ENCODE results near the gene ATXN1.

Gene ATXN1

GRCh38 chr6:16729744-16730143, 31.5 kb downstream of the ATXN1 start:
- no peak overlapping the region for H2BK120ac ChIP-seq (ENCODE audit: low read depth, low read length)
- peaks cover 0 to 6% of the 10 kb centered on the region in 2 experiments for H3K36me3 ChIP-seq (ENCODE audit: control insufficient read depth in 1 of 2, insufficient read depth in 2 of 2, low read depth in 1 of 2, low read length in 2 of 2)
- peaks cover 24% of the 10 kb centered on the region for H3K79me1 ChIP-seq (replicated peaks; ENCODE audit: low read length, poor library complexity, severe bottlenecking)
- no peak overlapping the region for H3K4me2 ChIP-seq (ENCODE audit: low read length, poor library complexity, severe bottlenecking)
- no peak overlapping the region for H2BK15ac ChIP-seq (ENCODE audit: low read depth, poor library complexity, severe bottlenecking)
- H2AFZ ChIP-seq (ENCODE audit: low read depth, low read length) = no peak overlapping the region
- H3K9me3 ChIP-seq (ENCODE audit: control insufficient read depth, low read length) = no peaks in the 10 kb centered on the region
- H3K14ac ChIP-seq (ENCODE audit: low read length in 2 of 2) = no peak overlapping the region
- no peak overlapping the region for H4K91ac ChIP-seq (ENCODE audit: low read length)
- peak overlapping the region in 1 of 2 experiments; percentile 41 for H3K18ac ChIP-seq (ENCODE audit: low read depth in 1 of 2, low read length in 2 of 2)
- H3K23ac ChIP-seq (ENCODE audit: low read length in 2 of 2) = no peak overlapping the region
- H3K9ac ChIP-seq (ENCODE audit: low read length) = no peak overlapping the region
- no peak overlapping the region for H2AK5ac ChIP-seq (ENCODE audit: low read length, severe bottlenecking)
- H2BK5ac ChIP-seq (ENCODE audit: low read depth, low read length, poor library complexity, severe bottlenecking) = no peak overlapping the region
- peaks cover 14% of the 10 kb centered on the region for H3K4me1 ChIP-seq (ENCODE audit: control insufficient read depth, insufficient read depth, low read depth, low read length)
- WGBS = 98% methylated on average over 8 of the region's 8 CpGs
- H3K4ac ChIP-seq (ENCODE audit: low read depth in 1 of 2, low read length in 2 of 2) = no peak overlapping the region
- H3K4me3 ChIP-seq (ENCODE audit: insufficient read depth in 1 of 2, low read depth in 1 of 2, low read length in 2 of 2) = no peak overlapping the region
- H2BK12ac ChIP-seq (ENCODE audit: low read length in 2 of 2) = peak overlapping the region in 1 of 2 experiments; percentile 92
- H3K27ac ChIP-seq (ENCODE audit: low read length, poor library complexity, severe bottlenecking) = peak overlapping the region; percentile 69
- DNase-seq = no peak
- H4K8ac ChIP-seq (ENCODE audit: low read length) = no peak overlapping the region
- no peaks in the 10 kb centered on the region for H3K27me3 ChIP-seq (ENCODE audit: control insufficient read depth in 1 of 2, insufficient read depth in 1 of 2, low read length in 2 of 2)

GRCh38 chr6:16729183-16729691, 32.0 kb downstream of the ATXN1 start:
- H2AK5ac ChIP-seq (ENCODE audit: low read length, severe bottlenecking) = no peak overlapping the region
- no peak overlapping the region for H4K8ac ChIP-seq (ENCODE audit: low read length)
- H3K18ac ChIP-seq (ENCODE audit: low read depth in 1 of 2, low read length in 2 of 2) = peak overlapping the region in 1 of 2 experiments; percentile 41
- DNase-seq = peak; percentile 70
- H3K27ac ChIP-seq (ENCODE audit: low read length, poor library complexity, severe bottlenecking) = peak overlapping the region; percentile 69
- no peak overlapping the region for H3K4ac ChIP-seq (ENCODE audit: low read depth in 1 of 2, low read length in 2 of 2)
- peaks cover 16% of the 10 kb centered on the region for H3K4me1 ChIP-seq (ENCODE audit: control insufficient read depth, insufficient read depth, low read depth, low read length)
- H3K36me3 ChIP-seq (ENCODE audit: control insufficient read depth in 1 of 2, insufficient read depth in 2 of 2, low read depth in 1 of 2, low read length in 2 of 2) = peaks cover 0 to 5% of the 10 kb centered on the region in 2 experiments
- H3K9ac ChIP-seq (ENCODE audit: low read length) = no peak overlapping the region
- H2BK15ac ChIP-seq (ENCODE audit: low read depth, poor library complexity, severe bottlenecking) = no peak overlapping the region
- no peaks in the 10 kb centered on the region for H3K9me3 ChIP-seq (ENCODE audit: control insufficient read depth, low read length)
- no peak overlapping the region for H2BK120ac ChIP-seq (ENCODE audit: low read depth, low read length)
- 45% methylated on average over 7 of the region's 7 CpGs for WGBS
- H2AFZ ChIP-seq (ENCODE audit: low read depth, low read length) = no peak overlapping the region
- H3K4me3 ChIP-seq (ENCODE audit: insufficient read depth in 1 of 2, low read depth in 1 of 2, low read length in 2 of 2) = no peak overlapping the region
- no peak overlapping the region for H4K91ac ChIP-seq (ENCODE audit: low read length)
- H2BK5ac ChIP-seq (ENCODE audit: low read depth, low read length, poor library complexity, severe bottlenecking) = no peak overlapping the region
- no peak overlapping the region for H3K14ac ChIP-seq (ENCODE audit: low read length in 2 of 2)
- H3K27me3 ChIP-seq (ENCODE audit: control insufficient read depth in 1 of 2, insufficient read depth in 1 of 2, low read length in 2 of 2) = no peaks in the 10 kb centered on the region
- H3K4me2 ChIP-seq (ENCODE audit: low read length, poor library complexity, severe bottlenecking) = peak overlapping the region; percentile 27
- no peak overlapping the region for H3K23ac ChIP-seq (ENCODE audit: low read length in 2 of 2)
- peaks cover 22% of the 10 kb centered on the region for H3K79me1 ChIP-seq (replicated peaks; ENCODE audit: low read length, poor library complexity, severe bottlenecking)
- H2BK12ac ChIP-seq (ENCODE audit: low read length in 2 of 2) = no peak overlapping the region

- peaks cover 17% of the 10 kb centered on the region for H3K4me1 ChIP-seq (ENCODE audit: control insufficient read depth, insufficient read depth, low read depth, low read length)
- no peak for DNase-seq
Observed at GRCh38 chr6:16728513-16729182, 32.6 kb downstream of the ATXN1 start.

GRCh38 chr6:16727996-16728395, 33.3 kb downstream of the ATXN1 start:
- H3K36me3 ChIP-seq (ENCODE audit: control insufficient read depth in 1 of 2, insufficient read depth in 2 of 2, low read depth in 1 of 2, low read length in 2 of 2) = peaks cover 0 to 2% of the 10 kb centered on the region in 2 experiments
- no peak overlapping the region for H4K8ac ChIP-seq (ENCODE audit: low read length)
- no peaks in the 10 kb centered on the region for H3K9me3 ChIP-seq (ENCODE audit: control insufficient read depth, low read length)
- H2BK120ac ChIP-seq (ENCODE audit: low read depth, low read length) = no peak overlapping the region
- H4K91ac ChIP-seq (ENCODE audit: low read length) = no peak overlapping the region
- peak overlapping the region; percentile 48 to 68 for H3K18ac ChIP-seq (ENCODE audit: low read depth in 1 of 2, low read length in 2 of 2)
- WGBS = 93% methylated on average over 5 of the region's 5 CpGs
- H2BK5ac ChIP-seq (ENCODE audit: low read depth, low read length, poor library complexity, severe bottlenecking) = no peak overlapping the region
- H3K27me3 ChIP-seq (ENCODE audit: control insufficient read depth in 1 of 2, insufficient read depth in 1 of 2, low read length in 2 of 2) = no peaks in the 10 kb centered on the region
- H3K14ac ChIP-seq (ENCODE audit: low read length in 2 of 2) = peak overlapping the region in 1 of 2 experiments; percentile 53
- no peak overlapping the region for H3K4ac ChIP-seq (ENCODE audit: low read depth in 1 of 2, low read length in 2 of 2)
- H3K27ac ChIP-seq (ENCODE audit: low read length, poor library complexity, severe bottlenecking) = no peak overlapping the region
- H2BK15ac ChIP-seq (ENCODE audit: low read depth, poor library complexity, severe bottlenecking) = no peak overlapping the region
- H3K4me3 ChIP-seq (ENCODE audit: insufficient read depth in 1 of 2, low read depth in 1 of 2, low read length in 2 of 2) = no peak overlapping the region
- peaks cover 17% of the 10 kb centered on the region for H3K4me1 ChIP-seq (ENCODE audit: control insufficient read depth, insufficient read depth, low read depth, low read length)
- no peak overlapping the region for H3K23ac ChIP-seq (ENCODE audit: low read length in 2 of 2)
- peaks cover 11% of the 10 kb centered on the region for H3K79me1 ChIP-seq (replicated peaks; ENCODE audit: low read length, poor library complexity, severe bottlenecking)
- H3K4me2 ChIP-seq (ENCODE audit: low read length, poor library complexity, severe bottlenecking) = no peak overlapping the region
- H3K9ac ChIP-seq (ENCODE audit: low read length) = no peak overlapping the region
- DNase-seq = peak; percentile 64
- H2AFZ ChIP-seq (ENCODE audit: low read depth, low read length) = no peak overlapping the region
- H2BK12ac ChIP-seq (ENCODE audit: low read length in 2 of 2) = peak overlapping the region; percentile 9 to 51
- peak overlapping the region; percentile 81 for H2AK5ac ChIP-seq (ENCODE audit: low read length, severe bottlenecking)

More at GRCh38 chr6:16728513-16729182, 32.6 kb downstream of the ATXN1 start:
- Histone ChIP-seq H3K27ac (ENCODE audit: low read length, poor library complexity, severe bottlenecking) (peak overlapping the region; percentile 69), H2BK15ac (ENCODE audit: low read depth, poor library complexity, severe bottlenecking) (no peak overlapping the region), H3K36me3 (ENCODE audit: control insufficient read depth in 1 of 2, insufficient read depth in 2 of 2, low read depth in 1 of 2, low read length in 2 of 2) (peaks cover 0 to 2% of the 10 kb centered on the region in 2 experiments), H3K23ac (ENCODE audit: low read length in 2 of 2) (no peak overlapping the region), H4K91ac (ENCODE audit: low read length) (no peak overlapping the region), H3K14ac (ENCODE audit: low read length in 2 of 2) (no peak overlapping the region), H3K27me3 (ENCODE audit: control insufficient read depth in 1 of 2, insufficient read depth in 1 of 2, low read length in 2 of 2) (no peaks in the 10 kb centered on the region), H3K4me3 (ENCODE audit: insufficient read depth in 1 of 2, low read depth in 1 of 2, low read length in 2 of 2) (no peak overlapping the region), H2BK5ac (ENCODE audit: low read depth, low read length, poor library complexity, severe bottlenecking) (no peak overlapping the region), H2BK12ac (ENCODE audit: low read length in 2 of 2) (peak overlapping the region; percentile 9 to 51), H2AFZ (ENCODE audit: low read depth, low read length) (no peak overlapping the region), H3K18ac (ENCODE audit: low read depth in 1 of 2, low read length in 2 of 2) (peak overlapping the region; percentile 37 to 68), H3K9ac (ENCODE audit: low read length) (no peak overlapping the region), H3K79me1 (replicated peaks; ENCODE audit: low read length, poor library complexity, severe bottlenecking) (peaks cover 17% of the 10 kb centered on the region), H2AK5ac (ENCODE audit: low read length, severe bottlenecking) (peak overlapping the region; percentile 81), H3K9me3 (ENCODE audit: control insufficient read depth, low read length) (no peaks in the 10 kb centered on the region), H3K4me2 (ENCODE audit: low read length, poor library complexity, severe bottlenecking) (peak overlapping the region; percentile 26), H4K8ac (ENCODE audit: low read length) (no peak overlapping the region), H3K4ac (ENCODE audit: low read depth in 1 of 2, low read length in 2 of 2) (peak overlapping the region in 1 of 2 experiments; percentile 7), H2BK120ac (ENCODE audit: low read depth, low read length) (no peak overlapping the region)
- WGBS = 90% methylated on average over 4 of the region's 6 CpGs
